SK-MEL-5 (cell line): ENCODE data around the gene USH2A. TPM values are rescaled to one million over a fixed set of nuclear protein-coding genes. Genes with fewer than 3 reads are reported as not detected.
A peak's percentile ranks its signal among the peaks of the same experiment; 100 is the strongest.

Source experiments
- DNase-seq: peaks from one replicate; pipeline ENCODE4 v3.0.0-alpha.2; 2016; ENCODE audit warnings: low read depth, low spot score
- in situ Hi-C: cut with HindIII; loops from 2 replicates; pipeline ENCODE4 v1.10.0; 2016; ENCODE audit warnings: low sequenced_read_pairs, high pct_unique_total_duplicates, low pct_unique_long_range_greater_than_20kb
- total RNA-seq: library from RNA; depleted of rRNA; stranded (reverse); fragments of >200 nt; shearing (Covaris generic); gene quantifications from 2 replicates; pipeline ENCODE4 v1.2.3, GENCODE V29; 2014

Gene USH2A
- total RNA-seq, 1 experiment from 2014 or later: 0.79 TPM

- in situ Hi-C loops: no loop called here
- DNase-seq: no peak
Measured at GRCh38 chr1:216323344-216323743, 99.9 kb downstream of the USH2A start.

GRCh38 chr1:216314379-216315095 is 108.7 kb downstream of the USH2A start:
- DNase-seq: no peak
- in situ Hi-C loops: no loop called here

- DNase-seq: peak; percentile 79
- in situ Hi-C loops: no loop called here
Measured at GRCh38 chr1:216310776-216311175, 112.5 kb downstream of the USH2A start.

- peak; percentile 42 for DNase-seq
- in situ Hi-C loops: loop anchor here (10.0 kb wide), 1 partner anchor 258 kb away; no protein-coding TSS in a partner anchor
Measured at GRCh38 chr1:216306830-216307229, 116.4 kb downstream of the USH2A start.

GRCh38 chr1:216303690-216304089 is 119.6 kb downstream of the USH2A start:
- in situ Hi-C loops: loop anchor here (10.0 kb wide), 1 partner anchor 261 kb away; no protein-coding TSS in a partner anchor
- no peak for DNase-seq

- no peak for DNase-seq
- in situ Hi-C loops: no loop called here
Measured at GRCh38 chr1:216293683-216294082, 129.6 kb downstream of the USH2A start.

- in situ Hi-C loops: no loop called here
- DNase-seq: no peak
Measured at GRCh38 chr1:216290074-216290473, 133.2 kb downstream of the USH2A start.

GRCh38 chr1:216285052-216285451 is 138.2 kb downstream of the USH2A start:
- no peak for DNase-seq

GRCh38 chr1:216281757-216282156 is 141.5 kb downstream of the USH2A start:
- in situ Hi-C loops: no loop called here
- no peak for DNase-seq

More at GRCh38 chr1:216285052-216285451, 138.2 kb downstream of the USH2A start:
- in situ Hi-C loops: no loop called here

GRCh38 chr1:216270086-216270773 is 153.0 kb downstream of the USH2A start:
- in situ Hi-C loops: no loop called here
- DNase-seq: no peak

GRCh38 chr1:216261631-216262030 is 161.6 kb downstream of the USH2A start:
- in situ Hi-C loops: no loop called here
- DNase-seq: no peak

- no peak for DNase-seq
- in situ Hi-C loops: no loop called here
Measured at GRCh38 chr1:216258856-216259255, 164.4 kb downstream of the USH2A start.

GRCh38 chr1:216258386-216258785 is 164.9 kb downstream of the USH2A start:
- in situ Hi-C loops: no loop called here

GRCh38 chr1:216250861-216251260 is 172.4 kb downstream of the USH2A start:
- no peak for DNase-seq
- in situ Hi-C loops: no loop called here

More at GRCh38 chr1:216258386-216258785, 164.9 kb downstream of the USH2A start:
- DNase-seq: no peak

GRCh38 chr1:216248628-216249027 is 174.6 kb downstream of the USH2A start:
- no peak for DNase-seq
- in situ Hi-C loops: no loop called here

- in situ Hi-C loops: no loop called here
- no peak for DNase-seq
Measured at GRCh38 chr1:216247937-216248336, 175.3 kb downstream of the USH2A start.

- in situ Hi-C loops: no loop called here
- DNase-seq: no peak
Measured at GRCh38 chr1:216246577-216247203, 176.6 kb downstream of the USH2A start.

- no peak for DNase-seq
- in situ Hi-C loops: no loop called here
Measured at GRCh38 chr1:216238844-216239243, 184.4 kb downstream of the USH2A start.
